Left lung (tissue), 10 donors: ENCODE results near the gene DCAF15. TPM values are rescaled to one million over a fixed set of nuclear protein-coding genes. Genes with fewer than 3 reads are reported as not detected.
A peak's percentile ranks its signal among the peaks of the same experiment; 100 is the strongest.

Experiments
- ATAC-seq: fragments of 200-7000 bp; cut with Tn5 transposase; one replicate; pipeline ENCODE4 v1.9.1; 2020; ENCODE audit warnings: moderate library complexity
- DNase-seq, 4 donors: peaks; one replicate each; pipeline ENCODE4 v3.0.0-alpha.2; 2013 to 2020
- H3K27ac ChIP-seq, 2 donors: fragments of 200-600 bp; sonication (generic) in 1 of 2; one replicate each; pipeline versions ENCODE4 v1.5.0 to v1.8.0; 2020 to 2021
- H3K27me3 ChIP-seq, 2 donors: fragments of 200-600 bp; sonication (generic) in 1 of 2; one replicate each; pipeline versions ENCODE4 v1.5.0 to v1.8.0; 2020 to 2021
- H3K36me3 ChIP-seq, 2 donors: fragments of 200-600 bp; sonication (generic) in 1 of 2; one replicate each; pipeline versions ENCODE4 v1.5.0 to v1.8.0; 2020 to 2021
- H3K4me1 ChIP-seq, 2 donors: fragments of 200-600 bp; one replicate each; pipeline ENCODE4 v1.8.0; 2021
- H3K4me3 ChIP-seq, 2 donors: fragments of 200-600 bp; sonication (generic) in 1 of 2; one replicate each; pipeline versions ENCODE4 v1.5.0 to v1.8.0; 2020 to 2021; ENCODE audit warnings: mild to moderate bottlenecking in 1 of 2
- H3K9me3 ChIP-seq, 2 donors: fragments of 200-600 bp; sonication (generic) in 1 of 2; one replicate each; pipeline versions ENCODE4 v1.5.0 to v1.8.0; 2020 to 2021
- CTCF ChIP-seq, 2 donors: fragments of 200-600 bp; sonication (generic) in 1 of 2; IDR thresholded peaks; one replicate each; pipeline versions ENCODE4 v1.5.0 to v1.8.0; 2021; ENCODE audit warnings: antibody characterized with exemption in 2 of 2
- intact Hi-C, 2 donors: fragments of 100-400 bp; cut with DNase I; formaldehyde crosslinking; loops; one replicate each; pipeline versions ENCODE4 v1.11.2 to v1.14.2; 2022
- polyA plus RNA-seq, 6 donors: library from polyadenylated mRNA; unstranded; fragments of 120-200 nt; gene quantifications; one replicate each; pipeline ENCODE4 v1.2.1, GENCODE V29; 2013; ENCODE audit not compliant: insufficient read length in 6 of 6
- total RNA-seq, 2 donors: library from RNA; stranded (reverse); fragmentation: NEBNext Ultra II Directional; extraction: Animal tissue kit (Norgen Biotek cat#: 25700); gene quantifications; one replicate each; pipeline ENCODE4 v1.2.1, GENCODE V29; 2021
- donor health status: DM: no; HTN: yes; CAD: no.
- donor health status: DM: no; HTN: no; CAD: no.

DCAF15 gene
- total and polyA plus RNA-seq, 8 donors: 20.2 to 33.7 (median 29.3) TPM

DNA sequence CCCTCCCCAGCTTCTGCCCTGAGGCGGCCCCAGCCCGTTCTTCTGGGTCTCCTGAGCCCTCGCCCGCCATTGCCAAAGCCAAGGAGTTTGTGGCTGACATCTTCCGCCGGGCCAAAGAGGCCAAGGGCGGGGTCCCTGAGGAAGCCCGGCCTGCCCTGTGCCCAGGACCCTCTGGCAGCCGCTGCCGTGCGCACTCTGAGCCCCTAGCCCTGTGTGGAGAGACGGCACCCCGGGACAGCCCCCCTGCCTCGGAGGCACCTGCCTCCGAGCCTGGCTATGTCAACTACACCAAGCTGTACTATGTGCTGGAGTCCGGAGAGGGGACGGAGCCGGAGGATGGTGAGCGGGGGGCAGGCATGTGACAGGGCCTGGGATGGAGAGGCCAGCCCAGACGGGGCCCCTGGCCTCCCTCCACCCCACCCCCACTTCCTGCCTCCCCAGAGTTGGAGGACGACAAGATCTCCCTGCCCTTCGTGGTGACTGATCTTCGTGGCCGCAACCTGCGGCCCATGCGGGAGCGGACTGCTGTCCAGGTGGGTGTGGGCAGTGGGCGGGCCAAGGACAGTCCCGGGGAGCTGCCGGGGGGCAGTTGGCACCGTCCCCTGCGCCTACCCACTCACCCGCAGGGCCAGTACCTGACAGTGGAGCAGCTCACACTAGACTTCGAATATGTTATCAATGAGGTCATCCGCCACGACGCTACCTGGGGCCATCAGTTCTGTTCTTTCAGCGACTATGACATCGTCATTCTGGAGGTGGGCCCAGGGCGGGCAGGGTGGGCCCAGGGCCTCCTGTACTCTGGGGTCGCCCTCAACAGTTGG lies 7.0 kb downstream of the DCAF15 start:
- Histone ChIP-seq H3K4me3 (no peak overlapping the region), H3K27me3 (no peaks in the 10 kb centered on the region), H3K36me3 (peaks cover 0 to 99% of the 10 kb centered on the region in 2 donors), H3K9me3 (no peaks in the 10 kb centered on the region), H3K4me1 (no peaks in the 10 kb centered on the region), H3K27ac (no peak overlapping the region)
- intact Hi-C loops: no loop called here
- no peak for TF ChIP-seq CTCF (IDR thresholded peaks at IDR 0.05)
- DNase-seq: no peak
- no peak for ATAC-seq

DNA sequence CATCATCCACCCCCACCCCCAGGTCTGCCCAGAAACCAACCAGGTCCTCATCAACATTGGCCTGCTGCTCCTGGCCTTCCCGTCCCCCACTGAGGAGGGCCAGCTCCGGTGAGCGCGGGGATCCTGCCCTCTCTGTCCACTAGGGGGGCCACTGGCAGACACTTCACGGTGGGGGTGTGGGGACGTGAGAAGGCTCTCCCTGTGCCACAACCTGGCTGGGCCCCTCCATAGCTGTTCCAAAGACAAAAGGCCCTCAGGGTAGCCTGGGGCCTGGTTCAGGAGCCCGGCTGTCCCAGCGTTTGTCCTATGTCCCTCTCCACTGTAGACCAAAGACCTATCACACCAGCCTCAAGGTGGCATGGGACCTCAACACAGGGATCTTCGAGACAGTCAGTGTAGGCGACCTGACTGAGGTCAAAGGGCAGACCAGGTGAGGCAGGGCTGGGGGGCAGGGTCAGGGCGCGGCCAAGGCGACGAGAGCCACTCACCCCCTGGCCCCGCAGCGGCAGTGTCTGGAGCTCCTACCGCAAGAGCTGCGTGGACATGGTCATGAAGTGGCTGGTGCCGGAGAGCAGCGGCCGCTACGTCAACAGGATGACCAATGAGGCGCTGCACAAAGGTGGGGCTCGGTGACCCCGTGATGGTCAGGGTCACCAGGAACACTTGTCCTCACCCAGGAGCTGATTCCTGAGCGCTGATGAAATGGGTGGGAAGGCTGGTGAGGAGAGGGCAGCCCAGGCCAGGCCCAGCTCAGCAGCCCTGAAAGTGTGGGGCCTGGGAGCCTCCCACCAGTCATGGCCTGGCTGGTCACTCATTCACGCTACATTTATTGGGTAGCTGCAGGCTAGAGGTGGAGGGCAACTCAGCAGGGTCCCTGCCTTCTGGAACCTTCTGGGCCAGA lies 7.9 kb downstream of the DCAF15 start:
- ATAC-seq (no peak), DNase-seq (peak in 1 of 4 donors; percentile 70)
- Histone ChIP-seq H3K36me3 (peaks cover 0 to 100% of the 10 kb centered on the region in 2 donors), H3K4me1 (no peaks in the 10 kb centered on the region), H3K4me3 (no peak overlapping the region), H3K27ac (no peak overlapping the region), H3K9me3 (no peaks in the 10 kb centered on the region), H3K27me3 (no peaks in the 10 kb centered on the region)
- intact Hi-C loops: no loop called here
- TF ChIP-seq CTCF (IDR thresholded peaks at IDR 0.05): peak in 1 of 2 donors; percentile 14

- Histone ChIP-seq H3K27me3 (no peaks in the 10 kb centered on the region), H3K36me3 (peaks cover 0 to 100% of the 10 kb centered on the region in 2 donors), H3K4me3 (no peak overlapping the region), H3K27ac (no peak overlapping the region), H3K9me3 (no peaks in the 10 kb centered on the region), H3K4me1 (no peaks in the 10 kb centered on the region)
- DNase-seq (peak in 1 of 4 donors; percentile 66), ATAC-seq (no peak)
- no peak for TF ChIP-seq CTCF (IDR thresholded peaks at IDR 0.05)
- intact Hi-C loops: no loop called here
Measured at GRCh38 chr19:13960863-13961784, 8.8 kb downstream of the DCAF15 start.

DNA sequence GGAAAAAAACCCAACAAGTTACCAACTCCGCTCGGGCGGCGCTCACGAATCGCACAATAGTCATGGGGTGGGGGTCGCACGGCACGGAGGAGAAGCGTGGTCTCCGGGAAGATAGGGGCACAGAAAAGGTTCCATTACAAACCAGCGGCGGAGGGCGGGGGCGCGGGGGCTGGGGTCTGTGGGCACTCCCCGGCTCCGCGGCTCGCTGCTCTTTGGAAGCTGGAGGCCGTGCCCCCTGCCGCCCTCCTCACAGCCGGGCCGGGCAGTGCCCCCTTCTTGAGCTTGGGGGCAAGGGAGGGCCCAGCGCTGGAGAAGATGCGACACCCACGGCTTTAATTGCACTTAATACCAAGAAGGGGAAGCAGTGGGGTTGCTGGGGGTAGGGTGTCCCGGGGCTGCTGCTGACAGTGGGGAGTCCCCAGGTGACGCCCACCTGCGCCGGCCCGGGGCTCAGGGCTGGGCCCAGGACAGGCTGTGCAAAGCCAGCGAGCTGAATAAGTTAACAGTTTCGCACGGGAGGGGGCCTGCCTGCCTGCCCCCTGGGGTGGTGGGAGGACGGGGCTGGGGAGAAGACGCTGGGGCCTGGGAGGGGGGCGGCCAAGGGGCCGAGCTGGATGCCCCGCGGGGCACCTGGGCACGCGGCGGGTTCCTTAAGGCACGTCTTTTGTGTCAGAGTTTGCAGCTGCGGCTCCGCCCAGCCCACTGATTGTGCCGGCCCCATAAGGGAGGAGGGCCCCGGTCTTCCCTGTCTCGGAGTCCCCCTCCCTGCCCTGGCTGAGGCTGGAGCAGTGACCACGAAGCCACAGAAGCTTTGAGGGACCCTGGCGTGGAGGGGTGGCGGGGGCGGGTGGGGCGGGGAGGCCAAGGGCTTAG lies 9.8 kb downstream of the DCAF15 start:
- Histone ChIP-seq H3K4me1 (no peaks in the 10 kb centered on the region), H3K27ac (no peak overlapping the region), H3K4me3 (no peak overlapping the region), H3K27me3 (no peaks in the 10 kb centered on the region), H3K36me3 (peaks cover 0 to 100% of the 10 kb centered on the region in 2 donors), H3K9me3 (no peaks in the 10 kb centered on the region)
- DNase-seq (peak in 1 of 4 donors; percentile 72), ATAC-seq (peak; percentile 21)
- TF ChIP-seq CTCF (IDR thresholded peaks at IDR 0.05): no peak
- intact Hi-C loops: no loop called here
